ENCODE measurements around the gene ASMT.

ASMT gene

DNA sequence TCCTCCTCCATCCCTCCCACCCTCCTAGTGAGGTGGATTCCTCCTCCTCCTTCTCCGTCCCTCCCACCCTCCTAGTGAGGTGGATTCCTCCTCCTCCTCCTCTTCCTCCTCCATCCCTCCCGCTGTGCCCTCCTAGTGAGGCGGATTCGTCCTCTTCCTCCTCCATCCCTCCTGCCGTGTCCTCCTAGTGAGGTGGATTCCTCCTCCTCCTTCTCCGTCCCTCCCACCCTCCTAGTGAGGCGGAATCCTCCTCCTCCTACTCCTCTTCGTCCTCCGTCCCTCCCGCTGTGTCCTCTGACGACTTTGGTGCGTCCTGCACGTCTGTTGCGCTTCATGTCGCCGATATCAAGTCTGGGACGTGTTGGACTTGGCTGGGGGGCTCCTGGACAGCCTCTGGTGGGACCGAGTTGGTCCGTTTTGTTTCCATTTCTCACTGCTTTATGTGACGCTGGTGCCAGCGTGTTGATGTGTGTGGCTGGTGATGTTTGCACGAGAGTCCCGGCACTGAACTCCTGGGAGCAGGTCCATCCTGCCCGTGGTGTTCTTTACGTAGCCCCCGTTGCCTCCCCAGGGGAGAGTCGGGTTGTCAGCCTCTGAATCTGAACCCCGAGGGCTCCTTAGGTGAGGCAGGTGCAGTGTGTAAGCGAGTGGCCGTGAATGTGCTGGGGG, 18.0 kb upstream of the ASMT start (continued):
- TF ChIP-seq, protein P1, sequence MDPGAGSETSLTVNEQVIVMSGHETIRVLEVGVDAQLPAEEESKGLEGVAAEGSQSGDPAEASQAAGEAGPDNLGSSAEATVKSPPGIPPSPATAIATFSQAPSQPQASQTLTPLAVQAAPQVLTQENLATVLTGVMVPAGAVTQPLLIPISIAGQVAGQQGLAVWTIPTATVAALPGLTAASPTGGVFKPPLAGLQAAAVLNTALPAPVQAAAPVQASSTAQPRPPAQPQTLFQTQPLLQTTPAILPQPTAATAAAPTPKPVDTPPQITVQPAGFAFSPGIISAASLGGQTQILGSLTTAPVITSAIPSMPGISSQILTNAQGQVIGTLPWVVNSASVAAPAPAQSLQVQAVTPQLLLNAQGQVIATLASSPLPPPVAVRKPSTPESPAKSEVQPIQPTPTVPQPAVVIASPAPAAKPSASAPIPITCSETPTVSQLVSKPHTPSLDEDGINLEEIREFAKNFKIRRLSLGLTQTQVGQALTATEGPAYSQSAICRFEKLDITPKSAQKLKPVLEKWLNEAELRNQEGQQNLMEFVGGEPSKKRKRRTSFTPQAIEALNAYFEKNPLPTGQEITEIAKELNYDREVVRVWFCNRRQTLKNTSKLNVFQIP (CRISPR knock-in tag; IDR thresholded peaks at IDR 0.05; ENCODE audit: borderline replicate concordance, low read depth) = no peak
- no peak for TF ChIP-seq ZC3H10 (CRISPR knock-in tag; IDR thresholded peaks at IDR 0.05)
- TF ChIP-seq OSR1 (CRISPR knock-in tag; IDR thresholded peaks at IDR 0.05) = no peak
- no peak for TF ChIP-seq ZNF8 (CRISPR knock-in tag; IDR thresholded peaks at IDR 0.05)
- TF ChIP-seq, protein P2, sequence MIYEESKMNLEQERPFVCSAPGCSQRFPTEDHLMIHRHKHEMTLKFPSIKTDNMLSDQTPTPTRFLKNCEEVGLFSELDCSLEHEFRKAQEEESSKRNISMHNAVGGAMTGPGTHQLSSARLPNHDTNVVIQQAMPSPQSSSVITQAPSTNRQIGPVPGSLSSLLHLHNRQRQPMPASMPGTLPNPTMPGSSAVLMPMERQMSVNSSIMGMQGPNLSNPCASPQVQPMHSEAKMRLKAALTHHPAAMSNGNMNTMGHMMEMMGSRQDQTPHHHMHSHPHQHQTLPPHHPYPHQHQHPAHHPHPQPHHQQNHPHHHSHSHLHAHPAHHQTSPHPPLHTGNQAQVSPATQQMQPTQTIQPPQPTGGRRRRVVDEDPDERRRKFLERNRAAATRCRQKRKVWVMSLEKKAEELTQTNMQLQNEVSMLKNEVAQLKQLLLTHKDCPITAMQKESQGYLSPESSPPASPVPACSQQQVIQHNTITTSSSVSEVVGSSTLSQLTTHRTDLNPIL (CRISPR knock-in tag; IDR thresholded peaks at IDR 0.05; ENCODE audit: low read depth) = no peak
- no peak for TF ChIP-seq ZNF70 (CRISPR knock-in tag; IDR thresholded peaks at IDR 0.05)
- no peak for TF ChIP-seq ZFP3 (CRISPR knock-in tag; IDR thresholded peaks at IDR 0.05)
- no peak for TF ChIP-seq GLIS3 (CRISPR knock-in tag; IDR thresholded peaks at IDR 0.05)
- TF ChIP-seq, protein P3, sequence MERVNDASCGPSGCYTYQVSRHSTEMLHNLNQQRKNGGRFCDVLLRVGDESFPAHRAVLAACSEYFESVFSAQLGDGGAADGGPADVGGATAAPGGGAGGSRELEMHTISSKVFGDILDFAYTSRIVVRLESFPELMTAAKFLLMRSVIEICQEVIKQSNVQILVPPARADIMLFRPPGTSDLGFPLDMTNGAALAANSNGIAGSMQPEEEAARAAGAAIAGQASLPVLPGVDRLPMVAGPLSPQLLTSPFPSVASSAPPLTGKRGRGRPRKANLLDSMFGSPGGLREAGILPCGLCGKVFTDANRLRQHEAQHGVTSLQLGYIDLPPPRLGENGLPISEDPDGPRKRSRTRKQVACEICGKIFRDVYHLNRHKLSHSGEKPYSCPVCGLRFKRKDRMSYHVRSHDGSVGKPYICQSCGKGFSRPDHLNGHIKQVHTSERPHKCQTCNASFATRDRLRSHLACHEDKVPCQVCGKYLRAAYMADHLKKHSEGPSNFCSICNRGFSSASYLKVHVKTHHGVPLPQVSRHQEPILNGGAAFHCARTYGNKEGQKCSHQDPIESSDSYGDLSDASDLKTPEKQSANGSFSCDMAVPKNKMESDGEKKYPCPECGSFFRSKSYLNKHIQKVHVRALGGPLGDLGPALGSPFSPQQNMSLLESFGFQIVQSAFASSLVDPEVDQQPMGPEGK (CRISPR knock-in tag; IDR thresholded peaks at IDR 0.05; ENCODE audit: borderline replicate concordance) = no peak
- no peak for TF ChIP-seq ZFP30 (CRISPR knock-in tag; IDR thresholded peaks at IDR 0.05)
- TF ChIP-seq BACH2 (CRISPR knock-in tag; IDR thresholded peaks at IDR 0.05; ENCODE audit: borderline replicate concordance) = no peak
- TF ChIP-seq ARNTL (CRISPR knock-in tag; IDR thresholded peaks at IDR 0.05; ENCODE audit: borderline replicate concordance, low read depth) = no peak

DNA sequence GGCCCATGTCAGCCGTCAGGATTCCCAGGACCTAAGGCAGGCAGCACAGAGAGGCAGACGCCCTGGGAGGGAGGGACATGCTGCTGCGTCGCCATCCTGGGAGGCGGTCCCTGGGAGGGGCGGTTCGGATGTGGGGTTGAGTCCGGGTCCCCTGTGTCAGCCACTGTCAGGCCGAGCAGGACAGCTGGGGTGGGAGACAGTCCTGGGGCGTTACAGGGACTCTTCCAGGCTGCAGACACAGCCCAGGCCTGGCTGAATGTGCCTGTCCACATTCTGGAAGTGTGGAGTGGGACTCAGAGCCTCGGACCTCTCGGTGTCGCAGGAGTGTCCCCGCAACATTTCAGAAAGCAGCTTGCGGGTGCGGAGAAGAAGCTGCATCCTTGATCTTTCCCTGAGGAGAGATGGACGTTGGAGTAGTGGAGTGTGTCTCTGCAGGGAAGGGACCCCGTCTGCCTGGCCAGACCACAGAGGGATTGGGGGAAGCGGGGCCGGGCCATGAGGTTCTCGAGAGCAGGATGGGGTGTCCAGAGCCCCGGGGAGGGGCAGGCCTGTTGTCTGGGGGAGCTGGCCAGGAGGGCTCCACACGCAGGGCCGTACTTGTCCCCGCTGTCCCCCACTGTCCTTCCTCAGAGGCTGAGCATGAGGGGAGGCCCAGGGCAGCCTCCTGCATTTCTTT, 17.4 kb upstream of the ASMT start:
- no peak for ATAC-seq
- TF ChIP-seq, protein P3 (CRISPR knock-in tag; IDR thresholded peaks at IDR 0.05; ENCODE audit: borderline replicate concordance) = no peak
- TF ChIP-seq ISL1 (CRISPR knock-in tag; IDR thresholded peaks at IDR 0.05) (no peak), RARB (CRISPR knock-in tag; IDR thresholded peaks at IDR 0.05) (no peak), ESRRG (CRISPR knock-in tag; IDR thresholded peaks at IDR 0.05) (no peak), OSR1 (CRISPR knock-in tag; IDR thresholded peaks at IDR 0.05) (no peak), ZNF70 (CRISPR knock-in tag; IDR thresholded peaks at IDR 0.05) (no peak)
- TF ChIP-seq, protein P1 (CRISPR knock-in tag; IDR thresholded peaks at IDR 0.05; ENCODE audit: borderline replicate concordance, low read depth) = no peak

DNA sequence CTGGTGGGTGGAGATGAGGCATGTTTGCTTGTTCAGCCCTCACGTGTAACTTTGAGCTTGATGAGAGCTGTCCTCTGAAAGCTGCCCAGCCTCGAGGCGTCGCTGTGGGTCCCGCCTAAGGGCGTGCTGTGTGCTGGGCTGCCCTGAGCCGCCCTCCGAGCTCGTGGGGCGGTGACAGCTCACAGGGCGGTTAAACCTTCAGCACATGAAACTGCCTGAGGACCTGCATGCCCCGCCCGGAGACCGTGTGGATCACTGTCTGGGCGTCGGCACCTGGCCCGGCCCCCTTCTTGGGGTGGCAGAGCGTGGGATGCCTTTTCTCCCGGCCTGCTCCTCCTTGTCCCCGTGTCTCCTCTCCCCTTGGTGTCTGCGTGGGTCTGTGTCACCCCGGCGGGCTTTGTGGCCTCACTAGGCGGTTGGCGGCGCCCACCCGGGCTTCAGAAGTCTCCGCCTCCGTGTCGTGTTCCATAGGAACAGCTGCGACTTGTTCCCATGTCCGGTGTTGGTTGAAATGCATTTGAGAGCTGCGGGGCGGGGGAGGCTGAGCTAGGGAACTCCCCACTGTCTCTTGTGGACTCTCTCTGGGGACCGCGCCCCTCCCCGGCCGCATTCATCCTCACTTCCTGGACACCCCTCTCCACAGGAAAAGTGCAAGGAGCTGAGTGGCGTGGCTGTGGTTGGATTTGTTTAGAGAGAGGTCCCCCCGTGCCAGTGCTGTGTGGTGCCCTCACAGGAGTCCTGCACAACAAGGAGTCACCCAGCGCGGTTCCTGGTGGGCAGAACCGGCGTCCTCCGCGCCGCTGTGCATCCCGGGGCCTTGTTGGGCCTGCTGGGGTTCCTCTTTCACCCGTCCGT, 16.6 kb upstream of the ASMT start:
- TF ChIP-seq, protein P3 (CRISPR knock-in tag; IDR thresholded peaks at IDR 0.05; ENCODE audit: borderline replicate concordance) = no peak
- TF ChIP-seq ZFP30 (CRISPR knock-in tag; IDR thresholded peaks at IDR 0.05) (no peak), CSDC2 (CRISPR knock-in tag; IDR thresholded peaks at IDR 0.05) (no peak), PPARA (CRISPR knock-in tag; IDR thresholded peaks at IDR 0.05; ENCODE audit: borderline replicate concordance) (no peak), OSR1 (CRISPR knock-in tag; IDR thresholded peaks at IDR 0.05) (no peak), ISL1 (CRISPR knock-in tag; IDR thresholded peaks at IDR 0.05) (no peak), ZFP3 (CRISPR knock-in tag; IDR thresholded peaks at IDR 0.05) (no peak)
- TF ChIP-seq, protein P2 (CRISPR knock-in tag; IDR thresholded peaks at IDR 0.05; ENCODE audit: low read depth) = no peak
- TF ChIP-seq, protein P1 (CRISPR knock-in tag; IDR thresholded peaks at IDR 0.05; ENCODE audit: borderline replicate concordance, low read depth) = no peak
- ATAC-seq = no peak

Data from SK-N-SH treated with all-trans-retinoic acid at 6 μM for 48 hours (cell line).